ENCODE results near the gene TSPAN31.

The TSPAN31 gene

GRCh38 chr12:57776247-57776587 lies 31.4 kb downstream of the TSPAN31 start:
- 86 to 88% methylated on average over 2 of the region's 2 CpGs for WGBS, 2 experiments
- no peaks in the 10 kb centered on the region for H3K4me1 ChIP-seq (ENCODE audit: control insufficient read depth, insufficient read depth, low read length)
- no peaks in the 10 kb centered on the region for H3K9me3 ChIP-seq (ENCODE audit: control insufficient read depth, low read length)
- peaks cover 10% of the 10 kb centered on the region for H3K27me3 ChIP-seq (ENCODE audit: control insufficient read depth, insufficient read depth, low read length, poor library complexity, severe bottlenecking)
- H3K27ac ChIP-seq (ENCODE audit: insufficient read depth, low read depth, low read length, poor library complexity, severe bottlenecking): no peak overlapping the region
- H3K36me3 ChIP-seq (ENCODE audit: control insufficient read depth, insufficient read depth, low read length): no peaks in the 10 kb centered on the region
- no peak overlapping the region for H3K4me3 ChIP-seq (ENCODE audit: insufficient read depth, low read depth, low read length)

GRCh38 chr12:57777367-57777766 lies 32.5 kb downstream of the TSPAN31 start:
- no peaks in the 10 kb centered on the region for H3K4me1 ChIP-seq (ENCODE audit: control insufficient read depth, insufficient read depth, low read length)
- WGBS, 2 experiments: 78 to 93% methylated on average over 7 of the region's 7 CpGs
- H3K27ac ChIP-seq (ENCODE audit: insufficient read depth, low read depth, low read length, poor library complexity, severe bottlenecking): no peak overlapping the region
- no peaks in the 10 kb centered on the region for H3K9me3 ChIP-seq (ENCODE audit: control insufficient read depth, low read length)
- no peaks in the 10 kb centered on the region for H3K36me3 ChIP-seq (ENCODE audit: control insufficient read depth, insufficient read depth, low read length)
- H3K27me3 ChIP-seq (ENCODE audit: control insufficient read depth, insufficient read depth, low read length, poor library complexity, severe bottlenecking): peaks cover 10% of the 10 kb centered on the region
- H3K4me3 ChIP-seq (ENCODE audit: insufficient read depth, low read depth, low read length): no peak overlapping the region

GRCh38 chr12:57777911-57778310 lies 33.1 kb downstream of the TSPAN31 start:
- Histone ChIP-seq H3K27ac (ENCODE audit: insufficient read depth, low read depth, low read length, poor library complexity, severe bottlenecking) (no peak overlapping the region), H3K4me1 (ENCODE audit: control insufficient read depth, insufficient read depth, low read length) (no peaks in the 10 kb centered on the region), H3K4me3 (ENCODE audit: insufficient read depth, low read depth, low read length) (no peak overlapping the region), H3K36me3 (ENCODE audit: control insufficient read depth, insufficient read depth, low read length) (no peaks in the 10 kb centered on the region), H3K27me3 (ENCODE audit: control insufficient read depth, insufficient read depth, low read length, poor library complexity, severe bottlenecking) (peaks cover 8% of the 10 kb centered on the region), H3K9me3 (ENCODE audit: control insufficient read depth, low read length) (no peaks in the 10 kb centered on the region)
- WGBS, 2 experiments: 91 to 98% methylated on average over 6 of the region's 7 CpGs

GRCh38 chr12:57779736-57780135 lies 34.9 kb downstream of the TSPAN31 start:
- Histone ChIP-seq H3K9me3 (ENCODE audit: control insufficient read depth, low read length) (no peaks in the 10 kb centered on the region), H3K4me3 (ENCODE audit: insufficient read depth, low read depth, low read length) (no peak overlapping the region), H3K4me1 (ENCODE audit: control insufficient read depth, insufficient read depth, low read length) (peaks cover 5% of the 10 kb centered on the region), H3K27me3 (ENCODE audit: control insufficient read depth, insufficient read depth, low read length, poor library complexity, severe bottlenecking) (no peaks in the 10 kb centered on the region), H3K36me3 (ENCODE audit: control insufficient read depth, insufficient read depth, low read length) (peaks cover 5% of the 10 kb centered on the region), H3K27ac (ENCODE audit: insufficient read depth, low read depth, low read length, poor library complexity, severe bottlenecking) (no peak overlapping the region)
- WGBS, 2 experiments: 82 to 87% methylated on average over 1 of the region's 1 CpG

GRCh38 chr12:57780284-57780897 lies 35.6 kb downstream of the TSPAN31 start:
- 85 to 87% methylated on average over 4 of the region's 4 CpGs for WGBS, 2 experiments
- Histone ChIP-seq H3K36me3 (ENCODE audit: control insufficient read depth, insufficient read depth, low read length) (peaks cover 10% of the 10 kb centered on the region), H3K4me3 (ENCODE audit: insufficient read depth, low read depth, low read length) (no peak overlapping the region), H3K27ac (ENCODE audit: insufficient read depth, low read depth, low read length, poor library complexity, severe bottlenecking) (no peak overlapping the region), H3K27me3 (ENCODE audit: control insufficient read depth, insufficient read depth, low read length, poor library complexity, severe bottlenecking) (no peaks in the 10 kb centered on the region), H3K4me1 (ENCODE audit: control insufficient read depth, insufficient read depth, low read length) (peaks cover 5% of the 10 kb centered on the region), H3K9me3 (ENCODE audit: control insufficient read depth, low read length) (no peaks in the 10 kb centered on the region)

DNA sequence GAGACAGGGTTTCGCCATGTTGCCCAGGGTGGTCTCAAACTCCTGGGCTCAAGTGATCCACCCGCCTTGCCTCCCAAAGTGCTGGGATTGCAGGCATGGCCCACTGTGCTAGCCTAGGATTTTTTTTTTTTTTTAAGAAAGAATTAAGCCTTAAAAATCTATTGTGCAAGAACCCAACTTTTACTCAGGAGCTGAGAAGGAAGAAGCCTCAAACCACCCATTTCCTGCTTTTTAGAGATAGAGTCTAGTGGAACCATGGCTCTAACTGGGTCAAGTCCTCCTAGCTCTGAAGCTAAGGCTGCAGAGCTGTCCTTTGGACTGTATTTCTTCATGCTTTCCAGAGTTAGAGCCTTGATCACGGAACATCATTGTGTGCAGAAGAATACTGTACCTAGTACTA lies 36.4 kb downstream of the TSPAN31 start:
- WGBS, 2 experiments: 84 to 92% methylated on average over 3 of the region's 3 CpGs
- Histone ChIP-seq H3K36me3 (ENCODE audit: control insufficient read depth, insufficient read depth, low read length) (peaks cover 14% of the 10 kb centered on the region), H3K4me1 (ENCODE audit: control insufficient read depth, insufficient read depth, low read length) (peaks cover 5% of the 10 kb centered on the region)

DNA sequence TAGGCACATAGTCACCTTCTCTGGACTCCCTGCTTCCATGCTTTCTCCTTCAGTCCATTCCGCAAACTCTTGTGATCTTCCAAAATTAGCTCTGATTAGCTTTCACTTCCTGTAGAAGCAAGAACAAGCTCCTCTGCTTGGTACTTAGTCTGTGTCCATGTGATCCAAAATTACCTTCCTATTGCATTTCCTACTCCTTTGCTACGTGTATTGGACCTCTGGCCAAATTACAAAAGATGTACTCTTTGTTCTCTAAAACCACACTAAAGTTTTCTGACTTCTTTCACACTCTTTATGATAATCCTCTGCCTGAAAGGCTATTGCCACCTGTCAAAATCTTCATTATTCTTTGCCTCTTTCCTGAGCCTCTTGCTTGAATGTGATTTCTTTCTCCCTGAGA lies 37.0 kb downstream of the TSPAN31 start:
- 68 to 70% methylated on average over 2 of the region's 2 CpGs for WGBS, 2 experiments
- no peak overlapping the region for H3K27ac ChIP-seq (ENCODE audit: insufficient read depth, low read depth, low read length, poor library complexity, severe bottlenecking)
- peaks cover 5% of the 10 kb centered on the region for H3K4me1 ChIP-seq (ENCODE audit: control insufficient read depth, insufficient read depth, low read length)
- no peaks in the 10 kb centered on the region for H3K9me3 ChIP-seq (ENCODE audit: control insufficient read depth, low read length)
- no peak overlapping the region for H3K4me3 ChIP-seq (ENCODE audit: insufficient read depth, low read depth, low read length)
- H3K36me3 ChIP-seq (ENCODE audit: control insufficient read depth, insufficient read depth, low read length): peaks cover 20% of the 10 kb centered on the region
- H3K27me3 ChIP-seq (ENCODE audit: control insufficient read depth, insufficient read depth, low read length, poor library complexity, severe bottlenecking): no peaks in the 10 kb centered on the region

More for the DNA sequence above, 36.4 kb downstream of the TSPAN31 start:
- Histone ChIP-seq H3K4me3 (ENCODE audit: insufficient read depth, low read depth, low read length) (no peak overlapping the region), H3K27ac (ENCODE audit: insufficient read depth, low read depth, low read length, poor library complexity, severe bottlenecking) (no peak overlapping the region), H3K27me3 (ENCODE audit: control insufficient read depth, insufficient read depth, low read length, poor library complexity, severe bottlenecking) (no peaks in the 10 kb centered on the region), H3K9me3 (ENCODE audit: control insufficient read depth, low read length) (no peaks in the 10 kb centered on the region)

DNA sequence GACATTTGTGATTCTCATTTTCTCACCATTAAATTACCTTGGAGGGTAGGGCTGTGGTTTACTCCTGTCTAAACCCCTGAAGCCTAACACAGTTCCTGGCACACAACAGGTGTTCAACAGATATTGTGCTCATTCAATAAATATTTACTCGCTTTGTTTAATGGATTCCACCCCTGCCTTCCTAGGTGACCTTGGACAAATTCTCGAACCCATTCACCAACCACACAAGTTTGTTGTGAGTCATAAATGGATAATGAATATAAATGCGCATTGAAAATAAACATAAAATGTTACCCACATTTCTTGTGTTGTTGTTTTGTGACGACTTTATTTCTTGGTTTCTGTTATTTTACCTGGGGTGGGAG lies 37.4 kb downstream of the TSPAN31 start:
- H3K27ac ChIP-seq (ENCODE audit: insufficient read depth, low read depth, low read length, poor library complexity, severe bottlenecking): no peak overlapping the region
- no peaks in the 10 kb centered on the region for H3K27me3 ChIP-seq (ENCODE audit: control insufficient read depth, insufficient read depth, low read length, poor library complexity, severe bottlenecking)
- H3K9me3 ChIP-seq (ENCODE audit: control insufficient read depth, low read length): no peaks in the 10 kb centered on the region
- no peak overlapping the region for H3K4me3 ChIP-seq (ENCODE audit: insufficient read depth, low read depth, low read length)
- 7 to 19% methylated on average over 3 of the region's 4 CpGs for WGBS, 2 experiments
- peaks cover 5% of the 10 kb centered on the region for H3K4me1 ChIP-seq (ENCODE audit: control insufficient read depth, insufficient read depth, low read length)
- peaks cover 24% of the 10 kb centered on the region for H3K36me3 ChIP-seq (ENCODE audit: control insufficient read depth, insufficient read depth, low read length)

DNA sequence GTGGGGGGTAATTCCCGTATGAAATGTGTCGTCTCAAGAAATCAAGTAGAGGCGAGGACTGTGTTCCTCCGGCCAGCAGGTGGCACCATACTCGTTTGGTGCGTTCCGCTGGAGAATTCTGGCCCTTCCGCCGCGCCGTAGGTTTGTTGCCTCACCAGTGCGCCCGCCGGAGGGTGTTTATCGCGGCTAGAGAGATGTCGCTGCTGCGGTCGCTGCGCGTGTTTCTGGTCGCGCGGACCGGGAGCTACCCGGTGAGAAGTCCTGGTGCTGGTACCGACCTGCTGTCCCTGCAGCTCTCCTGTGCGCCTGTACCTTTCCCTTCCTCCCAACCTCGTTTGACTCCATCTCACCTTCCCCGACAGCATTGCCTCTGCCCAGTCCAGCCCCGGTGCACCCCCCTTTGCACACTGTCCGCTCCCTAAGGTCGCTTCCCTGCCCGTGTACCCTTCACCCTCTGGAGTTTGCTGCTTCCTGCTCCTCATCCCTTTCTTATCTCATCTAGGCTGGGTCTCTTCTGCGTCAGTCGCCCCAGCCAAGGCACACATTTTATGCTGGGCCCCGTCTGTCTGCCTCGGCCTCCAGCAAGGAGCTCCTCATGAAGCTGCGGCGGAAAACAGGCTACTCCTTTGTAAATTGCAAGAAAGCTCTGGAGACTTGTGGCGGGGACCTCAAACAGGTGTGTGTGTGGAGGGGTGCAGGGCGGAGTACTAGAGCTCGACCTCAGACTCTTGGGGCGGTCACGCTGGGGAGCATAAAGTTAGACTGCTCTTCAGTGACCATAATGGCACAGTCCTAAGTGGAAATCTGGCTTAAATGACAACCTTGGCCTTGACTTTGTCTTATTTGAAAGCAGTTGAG lies 38.0 kb downstream of the TSPAN31 start, which contains the start of gene TSFM:
TSS of gene TSFM (plus strand) at position 180 of the 858 bp plus-strand sequence. CDS start at position 195, 15 bp downstream.
- no peaks in the 10 kb centered on the region for H3K9me3 ChIP-seq (ENCODE audit: control insufficient read depth, low read length)
- H3K27ac ChIP-seq (ENCODE audit: insufficient read depth, low read depth, low read length, poor library complexity, severe bottlenecking): no peak within 1 kb of the TSS
- H3K36me3 ChIP-seq (ENCODE audit: control insufficient read depth, insufficient read depth, low read length): peaks cover 24% of the 10 kb centered on the region
- WGBS, 2 experiments: 3% methylated on average over 45 of the region's 45 CpGs
- no peaks in the 10 kb centered on the region for H3K27me3 ChIP-seq (ENCODE audit: control insufficient read depth, insufficient read depth, low read length, poor library complexity, severe bottlenecking)
- H3K4me1 ChIP-seq (ENCODE audit: control insufficient read depth, insufficient read depth, low read length): peaks cover 5% of the 10 kb centered on the region
- H3K4me3 ChIP-seq (ENCODE audit: insufficient read depth, low read depth, low read length): peak within 1 kb of the TSS; percentile 86

GRCh38 chr12:57783466-57783801 lies 38.6 kb downstream of the TSPAN31 start:
- WGBS, 2 experiments: 83 to 84% methylated on average over 11 to 12 of the region's 12 CpGs
- Histone ChIP-seq H3K4me1 (ENCODE audit: control insufficient read depth, insufficient read depth, low read length) (peaks cover 5% of the 10 kb centered on the region), H3K27ac (ENCODE audit: insufficient read depth, low read depth, low read length, poor library complexity, severe bottlenecking) (no peak overlapping the region), H3K27me3 (ENCODE audit: control insufficient read depth, insufficient read depth, low read length, poor library complexity, severe bottlenecking) (no peaks in the 10 kb centered on the region), H3K9me3 (ENCODE audit: control insufficient read depth, low read length) (no peaks in the 10 kb centered on the region), H3K36me3 (ENCODE audit: control insufficient read depth, insufficient read depth, low read length) (peaks cover 26% of the 10 kb centered on the region), H3K4me3 (ENCODE audit: insufficient read depth, low read depth, low read length) (peak overlapping the region; percentile 86)
